ENCODE results near the gene MARVELD3.
"Not testable (repeated sequence)": the region's sequence is repeated elsewhere in the genome, so short reads cannot be mapped to it uniquely, and the experiment has no call there.

MARVELD3 gene

GRCh38 chr16:71609066-71609465, 16.9 kb upstream of the MARVELD3 start:
- DNase-seq (ENCODE audit: extremely low spot score): no peak
- no peak for TF ChIP-seq FOXA1 (IDR thresholded peaks at IDR 0.05)
- TF ChIP-seq HDGF (IDR thresholded peaks at IDR 0.05; ENCODE audit: borderline replicate concordance): no peak
- no peak for TF ChIP-seq BHLHE40 (IDR thresholded peaks at IDR 0.05; ENCODE audit: borderline replicate concordance)
- no peak for TF ChIP-seq SUZ12 (IDR thresholded peaks at IDR 0.05)
- TF ChIP-seq SP1 (IDR thresholded peaks at IDR 0.05): no peak
- TF ChIP-seq ZNF384 (IDR thresholded peaks at IDR 0.05): no peak
- TF ChIP-seq PKNOX1 (IDR thresholded peaks at IDR 0.05): no peak
- TF ChIP-seq ELF4 (IDR thresholded peaks at IDR 0.05): no peak
- TF ChIP-seq NFRKB (IDR thresholded peaks at IDR 0.05): no peak
- no peak for TF ChIP-seq TARDBP (IDR thresholded peaks at IDR 0.05)
- TF ChIP-seq L3MBTL2 (conservative IDR thresholded peaks at IDR 0.05): no peak
- POLR2A ChIA-PET: interaction anchor here (3.4 kb wide), 1 partner anchor 44 kb away, joined by 31 read pairs; no protein-coding TSS in a partner anchor
- CTCF ChIA-PET: interaction anchor here (0.7 to 1.2 kb wide), 4 partner anchors 44 to 971 kb away, joined by 3 to 5 read pairs (median 4); no protein-coding TSS in a partner anchor

GRCh38 chr16:71610447-71610846, 15.5 kb upstream of the MARVELD3 start:
- ChIA-PET CTCF (interaction anchor here (0.6 to 2.5 kb wide), 15 partner anchors 10 to 359 kb away, joined by 3 to 30 read pairs (median 4); partner anchors contain the start of gene TAT), POLR2A (interaction anchor here (0.7 to 3.4 kb wide), 3 partner anchors 13 to 84 kb away, joined by 3 to 31 read pairs (median 4); no protein-coding TSS in a partner anchor)
- no peak for DNase-seq (ENCODE audit: extremely low spot score)
- no peak for TF ChIP-seq SUZ12 (IDR thresholded peaks at IDR 0.05)

- CTCF ChIA-PET: interaction anchor here (0.6 to 2.5 kb wide), 26 partner anchors 9 to 358 kb away, joined by 3 to 30 read pairs (median 4); partner anchors contain the start of genes MARVELD3 and TAT
- TF ChIP-seq SUZ12 (IDR thresholded peaks at IDR 0.05) (no peak), FOXK2 (IDR thresholded peaks at IDR 0.05) (no peak)
- POLR2A ChIA-PET: interaction anchor here (0.6 to 3.4 kb wide), 5 partner anchors 13 to 84 kb away, joined by 3 to 31 read pairs (median 3); no protein-coding TSS in a partner anchor
- DNase-seq (ENCODE audit: extremely low spot score): peak; percentile 86
Observed at GRCh38 chr16:71610936-71611871, 14.8 kb upstream of the MARVELD3 start.

GRCh38 chr16:71614956-71615355, 11.0 kb upstream of the MARVELD3 start:
- CTCF ChIA-PET, POLR2A ChIA-PET: not testable (repeated sequence)

GRCh38 chr16:71618429-71618828, 7.6 kb upstream of the MARVELD3 start:
- ChIA-PET POLR2A (no interaction called here), CTCF (no interaction called here)
- no peak for DNase-seq (ENCODE audit: extremely low spot score)
- TF ChIP-seq FOXM1 (IDR thresholded peaks at IDR 0.05; ENCODE audit: borderline replicate concordance) (no peak), PKNOX1 (IDR thresholded peaks at IDR 0.05) (no peak), ZNF384 (IDR thresholded peaks at IDR 0.05) (no peak), ELF4 (IDR thresholded peaks at IDR 0.05) (no peak), ARNT (IDR thresholded peaks at IDR 0.05) (no peak), LEF1 (IDR thresholded peaks at IDR 0.05; ENCODE audit: borderline replicate concordance) (no peak), CTBP1 (IDR thresholded peaks at IDR 0.05; ENCODE audit: borderline replicate concordance) (no peak), SP1 (IDR thresholded peaks at IDR 0.05) (no peak), L3MBTL2 (conservative IDR thresholded peaks at IDR 0.05) (no peak), FOXA1 (IDR thresholded peaks at IDR 0.05) (no peak), TARDBP (IDR thresholded peaks at IDR 0.05) (no peak), NFRKB (IDR thresholded peaks at IDR 0.05) (no peak), SUZ12 (IDR thresholded peaks at IDR 0.05) (no peak), HDGF (IDR thresholded peaks at IDR 0.05; ENCODE audit: borderline replicate concordance) (no peak), FOXK2 (IDR thresholded peaks at IDR 0.05) (no peak), BHLHE40 (IDR thresholded peaks at IDR 0.05; ENCODE audit: borderline replicate concordance) (no peak)

More at GRCh38 chr16:71614956-71615355, 11.0 kb upstream of the MARVELD3 start:
- not testable (repeated sequence) for DNase-seq (ENCODE audit: extremely low spot score)

GRCh38 chr16:71622088-71622487, 3.9 kb upstream of the MARVELD3 start:
- TF ChIP-seq TARDBP (IDR thresholded peaks at IDR 0.05) (no peak), SP1 (IDR thresholded peaks at IDR 0.05) (no peak), L3MBTL2 (conservative IDR thresholded peaks at IDR 0.05) (no peak), FOXK2 (IDR thresholded peaks at IDR 0.05) (no peak), NFRKB (IDR thresholded peaks at IDR 0.05) (no peak), HDGF (IDR thresholded peaks at IDR 0.05; ENCODE audit: borderline replicate concordance) (no peak)
- ChIA-PET POLR2A (no interaction called here), CTCF (interaction anchor here (0.6 kb wide), 1 partner anchor 1101 kb away, joined by 5 read pairs; no protein-coding TSS in a partner anchor)
- no peak for DNase-seq (ENCODE audit: extremely low spot score)

- TF ChIP-seq LEF1 (IDR thresholded peaks at IDR 0.05; ENCODE audit: borderline replicate concordance) (no peak), CTBP1 (IDR thresholded peaks at IDR 0.05; ENCODE audit: borderline replicate concordance) (no peak), FOXA1 (IDR thresholded peaks at IDR 0.05) (no peak), ZNF384 (IDR thresholded peaks at IDR 0.05) (no peak), SP1 (IDR thresholded peaks at IDR 0.05) (no peak), BHLHE40 (IDR thresholded peaks at IDR 0.05; ENCODE audit: borderline replicate concordance) (no peak), HDGF (IDR thresholded peaks at IDR 0.05; ENCODE audit: borderline replicate concordance) (no peak), FOXM1 (IDR thresholded peaks at IDR 0.05; ENCODE audit: borderline replicate concordance) (no peak), TARDBP (IDR thresholded peaks at IDR 0.05) (no peak), NFRKB (IDR thresholded peaks at IDR 0.05) (no peak), SUZ12 (IDR thresholded peaks at IDR 0.05) (no peak), ARNT (IDR thresholded peaks at IDR 0.05) (no peak), ELF4 (IDR thresholded peaks at IDR 0.05) (no peak), PKNOX1 (IDR thresholded peaks at IDR 0.05) (no peak), FOXK2 (IDR thresholded peaks at IDR 0.05) (no peak)
- CTCF ChIA-PET: no interaction called here
- DNase-seq (ENCODE audit: extremely low spot score): no peak
Observed at GRCh38 chr16:71623597-71623996, 2.4 kb upstream of the MARVELD3 start.

More at GRCh38 chr16:71623597-71623996, 2.4 kb upstream of the MARVELD3 start:
- POLR2A ChIA-PET: interaction anchor here (0.9 kb wide), 1 partner anchor 13 kb away, joined by 3 read pairs; no protein-coding TSS in a partner anchor

Data from HEK293T (cell line).